ENCODE results near the gene EHBP1.

EHBP1 gene

GRCh38 chr2:63035169-63035568 is 329.7 kb downstream of the EHBP1 start:
- no peak for DNase-seq

DNA sequence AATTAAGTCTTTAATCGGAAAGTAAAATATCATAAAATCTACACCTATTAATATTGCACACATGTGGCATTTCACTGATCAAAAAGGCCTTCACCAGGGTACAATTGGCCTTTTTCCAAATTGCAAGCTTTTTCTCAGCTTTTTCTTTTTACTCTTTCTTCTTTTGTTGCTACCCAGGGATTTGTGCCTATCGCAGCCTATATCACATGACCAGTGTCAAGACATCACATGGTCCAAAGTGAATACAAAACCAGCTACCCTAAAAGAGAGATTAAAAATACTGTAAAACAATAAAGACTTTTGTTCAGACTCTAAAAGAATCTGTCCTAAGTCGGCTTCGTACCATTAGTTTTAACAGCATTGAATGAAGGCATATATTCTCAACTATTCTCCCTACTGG is 330.1 kb downstream of the EHBP1 start:
- no peak for DNase-seq

DNA sequence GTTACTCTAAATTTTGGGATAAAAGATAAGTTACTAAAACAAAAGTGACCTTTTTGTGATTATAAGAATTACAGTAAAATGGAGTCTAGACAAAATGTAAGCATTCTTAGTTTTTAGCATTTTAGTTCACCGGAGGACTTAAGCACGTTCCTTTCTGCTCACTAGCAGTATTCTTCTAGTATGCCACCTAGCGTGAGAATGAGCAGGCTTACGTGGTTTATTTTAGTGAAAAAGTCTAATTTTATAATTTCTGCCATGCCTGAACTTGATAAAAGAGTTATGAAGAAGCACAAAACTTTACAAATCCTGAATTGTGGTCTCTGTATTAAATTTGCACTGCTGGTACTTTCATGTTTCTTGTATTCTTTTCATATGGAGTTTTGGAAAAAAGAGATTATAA is 332.5 kb downstream of the EHBP1 start:
- no peak for DNase-seq

DNA sequence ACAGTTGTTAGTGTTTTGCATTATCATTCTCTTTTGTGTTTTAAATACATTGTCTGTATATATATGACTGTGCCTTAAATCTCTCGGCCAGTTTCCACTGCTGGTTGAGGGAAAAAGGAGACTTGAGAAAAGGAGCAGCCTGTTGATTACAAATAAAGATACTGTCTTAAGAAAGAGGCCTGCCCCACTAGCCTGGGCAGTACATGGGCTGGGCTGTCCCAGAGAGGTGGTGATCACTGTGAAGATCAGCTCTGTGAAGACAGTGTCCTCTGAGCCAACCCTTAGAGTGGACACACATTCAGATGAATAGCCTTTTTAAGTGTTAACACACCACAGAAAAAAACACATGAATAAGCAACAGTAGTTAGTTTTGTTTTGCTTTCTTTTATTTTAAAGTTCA is 335.1 kb downstream of the EHBP1 start:
- DNase-seq, result no peak

DNA sequence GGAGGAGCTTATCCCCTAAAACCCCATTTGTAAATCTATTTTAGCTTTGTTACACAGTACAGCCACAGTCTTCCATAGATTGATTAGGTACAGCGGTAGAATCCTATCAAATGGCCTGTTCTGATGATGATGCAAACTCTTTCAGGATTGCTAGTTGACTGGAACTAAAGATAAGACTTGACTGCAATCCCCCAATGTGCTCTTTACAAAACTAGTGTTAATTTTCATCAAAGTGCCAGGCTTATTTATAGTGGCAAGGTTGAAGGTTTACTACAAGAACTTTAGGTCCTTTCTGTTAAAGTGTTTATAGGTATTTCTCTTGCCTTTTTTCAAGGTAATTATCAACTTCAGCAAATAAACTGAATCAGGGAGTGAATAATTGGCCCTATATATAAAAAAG is 336.1 kb downstream of the EHBP1 start:
- no peak for DNase-seq

DNA sequence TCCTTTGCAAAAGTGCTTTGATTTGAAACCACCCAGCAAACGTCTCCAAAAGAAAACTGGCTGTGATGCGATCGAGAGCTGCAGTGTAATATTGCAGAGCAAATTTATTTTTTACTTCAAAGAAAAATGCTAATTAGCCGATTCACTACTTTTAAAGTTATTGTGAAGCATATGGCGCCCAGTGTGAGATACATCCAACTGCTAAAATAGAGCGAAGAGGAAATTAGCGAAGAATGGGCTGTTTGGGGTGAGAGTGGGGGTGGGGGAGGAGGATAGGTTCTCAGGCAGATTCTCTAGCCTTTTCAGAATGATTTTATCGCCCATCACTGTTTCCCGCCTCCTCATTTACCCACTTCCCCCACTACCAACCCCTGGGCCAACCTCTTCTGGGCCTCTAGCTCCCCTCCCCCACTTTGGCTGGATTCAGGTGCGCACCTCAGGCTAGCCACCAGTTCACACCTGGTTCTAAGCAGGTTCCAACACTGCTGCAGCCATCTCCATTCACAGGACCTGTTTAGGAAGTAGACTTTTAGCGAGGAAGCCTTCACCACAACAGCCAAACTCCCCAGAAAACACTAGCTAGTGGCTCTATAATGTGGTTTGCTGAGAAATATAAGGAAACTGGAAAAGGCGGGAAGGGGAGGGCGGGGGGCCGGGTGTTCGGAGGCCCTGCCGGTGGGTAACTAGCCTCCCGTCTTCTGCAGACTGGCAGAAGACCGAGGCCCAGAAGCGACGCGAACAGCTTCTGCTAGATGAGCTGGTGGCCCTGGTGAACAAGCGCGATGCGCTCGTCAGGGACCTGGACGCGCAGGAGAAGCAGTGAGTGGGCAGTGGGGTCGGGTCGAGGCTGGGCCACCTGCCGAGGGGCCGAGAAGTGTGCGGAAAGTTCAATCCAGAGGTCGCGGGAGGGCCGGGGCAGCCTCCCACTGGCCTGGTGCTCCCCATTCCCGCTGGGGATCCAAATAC is 339.1 kb downstream of the EHBP1 start:
- no peak for DNase-seq

DNA sequence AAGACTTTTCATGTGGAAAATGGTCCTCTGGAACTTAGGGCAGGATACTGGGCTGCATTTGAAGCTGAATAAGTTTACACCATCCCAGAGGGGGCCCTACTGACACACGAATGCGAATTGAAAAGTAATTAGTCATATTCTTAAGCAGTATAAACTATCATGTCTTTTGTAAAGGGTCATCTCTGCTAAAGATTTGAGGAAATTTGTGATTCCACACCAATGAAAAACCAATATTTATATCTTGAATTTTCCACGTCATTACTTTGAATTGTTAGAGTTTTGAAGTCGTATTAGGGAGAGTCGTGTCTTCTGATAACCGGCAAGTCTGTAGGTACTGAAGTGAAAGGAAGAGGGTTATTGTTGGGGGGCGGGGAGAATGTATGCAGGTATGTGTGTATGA is 341.0 kb downstream of the EHBP1 start:
- no peak for DNase-seq

GRCh38 chr2:63046961-63047320 is 341.4 kb downstream of the EHBP1 start:
- no peak for DNase-seq

GRCh38 chr2:63047321-63048279 is 342.1 kb downstream of the EHBP1 start:
- DNase-seq, result no peak

- no peak for DNase-seq
Measured at GRCh38 chr2:63048367-63049171, 343.1 kb downstream of the EHBP1 start.

DNA sequence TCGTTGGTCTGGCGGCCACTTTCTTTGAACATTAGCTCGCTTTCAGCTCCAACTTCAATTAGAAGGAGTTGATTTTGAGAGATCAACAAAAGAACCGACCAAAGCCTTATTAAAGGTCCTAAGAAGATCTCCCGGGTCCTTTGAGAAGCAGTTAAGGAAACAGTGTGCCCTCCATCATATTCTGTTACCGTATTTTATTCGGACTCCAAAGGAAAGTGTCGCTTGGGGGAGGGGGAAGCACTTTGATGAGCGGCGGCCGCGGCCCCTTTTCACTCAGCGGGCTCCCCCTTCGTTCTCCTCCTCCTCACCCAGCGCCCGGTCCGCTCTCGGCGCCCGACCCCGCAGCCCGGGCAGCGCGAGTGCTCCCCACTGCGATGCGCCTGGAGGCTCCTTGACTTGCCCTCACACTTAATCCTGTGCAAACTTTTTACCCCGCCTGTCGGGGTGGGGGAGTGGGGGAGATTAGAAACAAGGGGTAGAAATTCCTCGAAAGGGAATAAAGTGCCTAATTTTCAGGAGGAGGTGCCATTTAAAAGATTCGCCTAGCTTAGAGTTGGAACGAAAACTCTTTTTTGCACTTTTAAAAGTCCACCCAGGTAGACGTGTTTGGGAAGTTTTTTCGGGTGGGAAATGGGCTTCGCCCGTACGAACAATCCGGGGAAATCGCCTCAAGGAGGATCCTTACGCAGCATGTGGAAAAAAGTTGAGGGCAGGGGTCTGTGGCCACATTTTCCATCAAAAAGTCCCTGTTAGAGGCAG is 343.9 kb downstream of the EHBP1 start:
- DNase-seq, result no peak

DNA sequence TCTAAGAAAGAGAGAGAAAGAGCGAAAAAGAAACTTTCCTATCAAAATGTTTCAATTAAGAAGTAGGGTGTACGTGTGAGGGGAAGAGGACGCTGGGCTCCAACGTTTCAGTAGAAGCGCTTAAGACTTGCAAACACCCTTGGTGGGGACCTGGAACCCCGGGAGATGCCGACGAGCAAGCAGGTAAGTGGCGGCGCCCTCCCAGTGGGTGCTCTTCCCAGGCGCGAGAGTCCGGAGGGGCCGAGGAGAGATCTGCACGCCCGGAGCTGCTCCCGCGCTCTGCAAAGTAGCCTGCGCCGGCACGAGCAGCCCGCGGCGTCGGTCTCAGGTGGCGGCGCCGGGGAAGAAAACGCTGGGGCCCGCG is 344.4 kb downstream of the EHBP1 start:
- DNase-seq, result no peak

DNA sequence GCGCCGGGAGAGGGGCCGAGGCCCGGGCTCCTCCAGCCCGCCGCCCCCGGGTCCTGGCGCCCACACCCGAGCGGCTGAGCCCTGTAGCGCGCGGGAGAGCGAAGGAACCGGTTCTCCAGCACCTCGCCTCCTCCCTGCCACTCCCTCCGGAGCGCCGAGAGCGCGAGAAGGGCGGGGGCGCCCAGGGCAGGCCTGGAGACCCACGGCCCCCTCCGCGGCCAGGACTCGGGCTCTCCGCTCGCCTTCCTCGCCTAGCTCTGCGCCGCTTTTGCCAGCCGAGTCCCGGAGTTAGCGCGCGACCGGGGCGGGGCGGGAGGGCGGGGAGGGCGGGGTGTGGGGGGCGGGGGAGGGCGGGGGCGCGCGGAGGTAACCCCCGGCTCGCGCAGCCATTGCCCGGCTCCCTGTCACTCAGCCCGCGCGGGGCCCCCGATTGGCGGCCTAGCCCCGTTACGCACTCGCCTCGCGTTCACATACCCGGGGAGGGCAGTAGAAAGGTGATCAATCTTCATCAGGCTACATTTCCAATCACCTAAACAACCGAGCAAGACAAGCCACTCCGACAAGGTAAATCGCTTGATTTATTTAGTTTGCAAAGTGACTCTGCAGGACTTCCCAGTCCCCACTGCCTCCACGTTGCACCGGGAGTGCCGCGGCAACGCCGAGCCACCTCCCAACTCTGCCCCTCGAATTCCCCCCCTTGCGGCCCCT is 345.0 kb downstream of the EHBP1 start, which contains the start of gene OTX1:
Gene OTX1, plus strand, starts transcription at position 497 of the 708 bp plus-strand sequence. CDS start 2,161 bp downstream, outside the sequence.
- no peak for DNase-seq

DNA sequence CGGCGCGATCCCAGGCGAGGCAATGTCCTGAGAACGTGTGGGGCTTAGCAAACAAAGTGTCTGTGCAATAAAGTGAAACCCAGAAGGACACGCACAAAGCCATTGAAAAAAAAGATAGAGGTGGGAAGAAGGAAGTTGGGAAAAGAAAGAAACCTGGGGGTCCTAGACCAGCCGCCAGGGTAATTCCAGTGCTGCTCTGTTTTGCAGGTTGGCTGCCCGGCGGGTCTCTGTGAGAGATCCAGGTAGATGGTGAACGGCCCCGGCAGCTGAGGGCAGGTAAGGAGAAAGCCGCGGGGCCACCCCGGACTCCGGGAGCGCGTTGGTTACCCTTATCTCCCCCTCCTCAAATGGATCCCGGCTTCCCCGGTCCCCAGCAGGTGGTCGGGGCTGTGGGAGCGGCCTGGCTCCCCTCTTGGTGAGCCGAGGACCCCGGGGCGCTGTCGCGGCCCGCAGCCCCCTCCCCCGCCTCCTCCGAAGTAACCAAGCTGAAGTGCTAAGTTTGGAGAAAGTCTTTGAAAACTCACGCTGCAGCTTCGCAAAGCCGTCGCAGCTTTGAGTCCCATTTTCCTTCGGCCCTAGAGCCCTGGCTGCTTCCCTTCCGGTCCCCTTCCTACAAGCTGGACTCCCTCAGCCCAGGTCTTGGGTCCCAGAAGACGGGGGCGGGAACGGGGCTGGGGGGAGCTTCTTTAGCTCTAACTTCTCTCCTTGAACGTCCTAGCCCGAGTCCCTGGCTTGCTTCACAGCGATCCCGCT is 345.7 kb downstream of the EHBP1 start:
- no peak for DNase-seq

DNA sequence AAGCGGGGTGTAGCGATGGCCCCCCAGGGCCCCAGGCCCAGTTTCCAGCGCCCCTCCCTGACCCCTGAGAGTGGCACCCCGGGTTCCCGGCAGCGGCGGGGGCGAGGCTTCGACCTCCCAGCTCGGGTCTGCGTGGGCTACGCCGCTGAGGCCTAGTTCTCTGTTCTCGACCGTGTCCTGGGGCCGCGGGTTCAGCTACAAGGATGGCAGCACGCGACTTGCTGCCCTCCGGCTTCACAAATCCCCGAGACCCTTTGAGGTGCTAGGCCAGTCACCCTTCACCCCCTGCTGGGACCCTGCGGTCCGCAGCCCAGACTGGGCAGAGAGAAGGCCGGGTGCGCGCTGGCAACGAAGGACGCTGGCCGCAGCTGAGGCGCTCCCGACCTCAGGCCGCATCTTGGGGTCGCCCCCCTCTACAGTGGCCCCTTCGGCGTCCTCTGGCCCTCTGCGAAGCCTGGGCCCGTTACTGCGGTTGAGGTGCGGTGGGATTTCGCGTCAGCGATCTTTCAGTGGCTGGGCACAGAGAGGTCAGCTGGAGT is 346.4 kb downstream of the EHBP1 start:
- no peak for DNase-seq

- no peak for DNase-seq
Measured at GRCh38 chr2:63052411-63053080, 347.0 kb downstream of the EHBP1 start.

GRCh38 chr2:63053081-63053888 is 347.8 kb downstream of the EHBP1 start:
- DNase-seq, result no peak

DNA sequence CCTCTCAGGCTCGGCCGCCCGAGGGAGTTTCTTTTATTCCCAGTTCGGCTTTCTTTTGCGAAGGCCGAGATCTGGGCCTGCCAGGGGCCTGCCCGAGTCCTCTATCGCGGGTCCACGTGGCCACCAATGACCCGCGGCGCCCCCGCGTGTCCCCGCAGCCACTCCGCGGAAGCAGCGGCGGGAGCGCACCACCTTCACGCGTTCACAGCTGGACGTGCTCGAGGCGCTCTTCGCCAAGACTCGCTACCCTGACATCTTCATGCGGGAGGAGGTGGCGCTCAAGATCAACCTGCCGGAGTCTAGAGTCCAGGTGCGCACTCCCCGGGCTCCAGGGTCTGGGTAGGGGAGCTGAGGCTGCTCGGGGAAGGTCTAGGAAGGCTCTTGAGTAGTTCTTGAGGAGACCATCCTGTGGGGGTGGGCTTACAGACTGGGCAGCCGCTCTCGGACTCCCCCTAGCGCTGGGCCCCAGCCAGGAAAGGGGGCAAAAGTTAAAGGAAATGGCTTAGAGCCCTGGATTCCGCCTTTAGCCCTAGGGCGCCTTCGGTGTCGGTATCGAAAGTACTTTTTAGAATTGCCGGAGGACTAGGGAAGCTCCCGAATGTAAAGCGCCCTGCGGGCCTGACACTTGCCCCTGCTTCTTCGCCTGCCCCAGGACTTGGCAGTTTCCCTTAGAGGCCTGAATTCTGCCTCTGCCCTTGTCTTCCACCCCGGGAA is 348.5 kb downstream of the EHBP1 start:
- DNase-seq, result no peak
